Tibial artery (tissue), 4 donors: ENCODE data around the gene ARHGAP19.
"Not testable (repeated sequence)": the region's sequence is repeated elsewhere in the genome, so short reads cannot be mapped to it uniquely, and the experiment has no call there.

Experiments
- DNase-seq, 2 donors: peaks; one replicate each; pipeline ENCODE4 v3.0.0-alpha.2; 2019
- H3K27ac ChIP-seq, 2 donors: fragments of 200-600 bp; sonication (generic) in 1 of 2; 1 replicate in 1 of 2; 2 replicates in 1 of 2; pipeline ENCODE4 v1.5.1; 2018 to 2019; ENCODE audit warnings: mild to moderate bottlenecking in 1 of 2
- H3K27me3 ChIP-seq, 2 donors: fragments of 200-600 bp; sonication (generic) in 1 of 2; one replicate each; pipeline versions ENCODE4 v1.5.1 to v1.6.0; 2016 to 2019
- H3K36me3 ChIP-seq, 3 donors: fragments of 200-600 bp; sonication (generic) in 2 of 3; one replicate each; pipeline ENCODE4 v1.5.1; 2016 to 2019; ENCODE audit warnings: mild to moderate bottlenecking in 2 of 3
- H3K4me1 ChIP-seq, 4 donors: fragments of 200-600 bp; sonication (generic) in 2 of 4; 1 replicate in 3 of 4; 2 replicates in 1 of 4; pipeline ENCODE4 v1.5.1; 2016 to 2019
- H3K4me3 ChIP-seq, 2 donors: fragments of 200-600 bp; sonication (generic) in 1 of 2; 1 replicate in 1 of 2; 2 replicates in 1 of 2; pipeline ENCODE4 v1.5.1; 2018 to 2019; ENCODE audit warnings: mild to moderate bottlenecking in 2 of 2
- H3K9me3 ChIP-seq, 3 donors: fragments of 200-600 bp; sonication (generic) in 1 of 3; one replicate each; pipeline ENCODE4 v1.5.1; 2016 to 2019
- CTCF ChIP-seq, 2 experiments: fragments of 200-600 bp in 1 of 2; fragments of 450-650 bp in 1 of 2; IDR thresholded peaks; one replicate each; pipeline ENCODE4 v1.5.1; 2017 to 2019; ENCODE audit warnings: antibody characterized with exemption in 2 of 2, mild to moderate bottlenecking in 1 of 2, moderate library complexity in 1 of 2
- intact Hi-C: fragments of 100-400 bp; cut with DNase I; formaldehyde crosslinking; loops from one replicate; pipeline ENCODE4 v1.15.0; 2023; ENCODE audit warnings: low total_unique reads

Gene ARHGAP19

DNA sequence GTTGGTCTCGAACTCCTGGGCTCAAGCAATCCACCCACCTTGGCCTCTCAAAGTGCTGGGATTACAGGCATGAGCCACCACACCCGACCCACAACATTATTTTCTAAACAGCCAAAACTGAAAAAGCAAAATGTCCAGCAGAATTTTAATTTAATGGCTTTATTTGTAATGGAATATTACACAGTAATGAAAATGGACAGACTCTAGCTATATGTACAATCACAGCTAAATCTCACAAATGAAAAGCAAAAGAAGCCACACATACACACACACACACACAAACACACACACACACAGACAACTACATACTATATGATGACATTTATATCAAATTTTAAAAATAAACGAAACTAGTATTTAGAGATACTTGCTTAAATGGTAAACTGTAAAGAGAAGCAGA is 18.7 kb downstream of the ARHGAP19 start:
- no peak overlapping the region for H3K4me3 ChIP-seq
- no peak for DNase-seq
- intact Hi-C loops: loop anchor here (10.0 kb wide), 1 partner anchor 81 kb away; no protein-coding TSS in a partner anchor
- no peaks in the 10 kb centered on the region for H3K36me3 ChIP-seq
- no peaks in the 10 kb centered on the region for H3K9me3 ChIP-seq
- TF ChIP-seq CTCF (IDR thresholded peaks at IDR 0.05): no peak
- no peak overlapping the region for H3K27ac ChIP-seq
- H3K27me3 ChIP-seq: no peaks in the 10 kb centered on the region
- H3K4me1 ChIP-seq: peaks cover 0 to 17% (median 12%) of the 10 kb centered on the region in 4 donors

- Histone ChIP-seq H3K9me3 (no peaks in the 10 kb centered on the region), H3K4me1 (peaks cover 0 to 4% (median 1%) of the 10 kb centered on the region in 4 donors), H3K27ac (no peak overlapping the region), H3K27me3 (no peaks in the 10 kb centered on the region), H3K4me3 (no peak overlapping the region), H3K36me3 (no peaks in the 10 kb centered on the region)
- no peak for DNase-seq
- intact Hi-C loops: loop anchor here (10.0 kb wide), 1 partner anchor 84 kb away; no protein-coding TSS in a partner anchor
- TF ChIP-seq CTCF (IDR thresholded peaks at IDR 0.05): no peak
Measured at GRCh38 chr10:97270523-97271154, 21.8 kb downstream of the ARHGAP19 start.

GRCh38 chr10:97267671-97268070 is 24.8 kb downstream of the ARHGAP19 start:
- intact Hi-C loops: no loop called here
- DNase-seq: no peak
- Histone ChIP-seq H3K4me1 (no peaks in the 10 kb centered on the region), H3K9me3 (no peaks in the 10 kb centered on the region), H3K4me3 (no peak overlapping the region), H3K27me3 (no peaks in the 10 kb centered on the region), H3K27ac (no peak overlapping the region), H3K36me3 (peaks cover 0 to 16% (median 0%) of the 10 kb centered on the region in 3 donors)
- TF ChIP-seq CTCF (IDR thresholded peaks at IDR 0.05): no peak

DNA sequence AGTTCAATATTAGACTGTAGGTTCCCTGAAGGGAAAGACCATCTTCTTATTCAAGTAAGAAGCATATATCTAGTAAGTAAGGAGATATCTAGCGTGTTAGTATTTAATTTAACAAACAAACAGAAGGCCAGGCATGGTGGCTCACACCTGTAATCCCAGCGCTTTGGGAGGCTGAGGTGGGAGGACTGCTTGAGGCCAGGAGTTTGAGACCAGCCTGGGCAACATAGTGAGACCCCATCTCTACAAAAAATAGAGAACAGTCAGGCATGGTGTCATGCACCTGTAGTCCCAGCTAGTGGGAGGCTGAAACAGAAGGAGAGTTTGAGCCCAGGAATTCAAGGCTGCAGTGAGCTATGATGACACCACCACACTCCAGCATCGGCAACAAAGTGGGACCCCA is 27.3 kb downstream of the ARHGAP19 start:
- H3K4me1 ChIP-seq, H3K4me3 ChIP-seq, H3K27ac ChIP-seq, intact Hi-C loops, H3K9me3 ChIP-seq, DNase-seq, H3K27me3 ChIP-seq: not testable (repeated sequence)
- peaks cover 0 to 17% (median 0%) of the 10 kb centered on the region in 3 donors for H3K36me3 ChIP-seq

GRCh38 chr10:97263971-97264370 is 28.5 kb downstream of the ARHGAP19 start:
- Histone ChIP-seq H3K27me3 (no peaks in the 10 kb centered on the region), H3K36me3 (peaks cover 0 to 21% (median 4%) of the 10 kb centered on the region in 3 donors), H3K27ac (no peak overlapping the region), H3K9me3 (no peaks in the 10 kb centered on the region), H3K4me1 (no peaks in the 10 kb centered on the region), H3K4me3 (no peak overlapping the region)
- DNase-seq: no peak
- intact Hi-C loops: no loop called here
- TF ChIP-seq CTCF (IDR thresholded peaks at IDR 0.05): no peak

- no peaks in the 10 kb centered on the region for H3K27me3 ChIP-seq
- intact Hi-C loops: no loop called here
- H3K9me3 ChIP-seq: no peaks in the 10 kb centered on the region
- no peak for DNase-seq
- no peak overlapping the region for H3K27ac ChIP-seq
- H3K4me3 ChIP-seq: no peak overlapping the region
- peaks cover 0 to 32% (median 4%) of the 10 kb centered on the region in 3 donors for H3K36me3 ChIP-seq
- no peaks in the 10 kb centered on the region for H3K4me1 ChIP-seq
- no peak for TF ChIP-seq CTCF (IDR thresholded peaks at IDR 0.05)
Measured at GRCh38 chr10:97261656-97262055, 30.8 kb downstream of the ARHGAP19 start.
